Epithelial cell of prostate (primary cell): ENCODE results near the gene SEC22B.
"Not testable (repeated sequence)": the region's sequence is repeated elsewhere in the genome, so short reads cannot be mapped to it uniquely, and the experiment has no call there.

Experiments
- DNase-seq: peaks from one replicate; pipeline ENCODE4 v3.0.0-alpha.2; 2011; ENCODE audit warnings: low read depth, low spot score
- H3K27ac ChIP-seq: fragments of 450-650 bp; 2 replicates; pipeline ENCODE4 v1.5.1; 2017; ENCODE audit warnings: mild to moderate bottlenecking

Gene SEC22B

GRCh38 chr1:120176092-120176855 lies at the start of gene SEC22B:
Gene SEC22B, minus strand, starts transcription at chr1:120176520. Its CDS starts 139 bp downstream, at chr1:120176381.
- H3K27ac ChIP-seq: peak within 1 kb of the TSS; percentile 89
- peak; percentile 78 for DNase-seq

GRCh38 chr1:120217933-120218332 lies 41.6 kb upstream of the SEC22B start:
- DNase-seq: not testable (repeated sequence)

GRCh38 chr1:120217175-120217929 lies 41.0 kb upstream of the SEC22B start:
- DNase-seq, H3K27ac ChIP-seq: not testable (repeated sequence)

More at GRCh38 chr1:120217933-120218332, 41.6 kb upstream of the SEC22B start:
- H3K27ac ChIP-seq: not testable (repeated sequence)

- not testable (repeated sequence) for DNase-seq, H3K27ac ChIP-seq
These were observed 37.3 kb upstream of the SEC22B start for GRCh38 chr1:120213606-120214005.

GRCh38 chr1:120210754-120211153 lies 34.4 kb upstream of the SEC22B start:
- not testable (repeated sequence) for DNase-seq, H3K27ac ChIP-seq

GRCh38 chr1:120196863-120197775 lies 20.8 kb upstream of the SEC22B start:
- not testable (repeated sequence) for DNase-seq, H3K27ac ChIP-seq

- DNase-seq, H3K27ac ChIP-seq: not testable (repeated sequence)
These were observed 12.3 kb upstream of the SEC22B start for GRCh38 chr1:120188626-120189025.

GRCh38 chr1:120182176-120182707 lies 5.9 kb upstream of the SEC22B start:
- not testable (repeated sequence) for DNase-seq, H3K27ac ChIP-seq

GRCh38 chr1:120179811-120180690 lies 3.7 kb upstream of the SEC22B start:
- peak overlapping the region; percentile 21 for H3K27ac ChIP-seq

GRCh38 chr1:120178799-120179756 lies 2.8 kb upstream of the SEC22B start:
- peak overlapping the region; percentile 21 for H3K27ac ChIP-seq
- no peak for DNase-seq

More at GRCh38 chr1:120179811-120180690, 3.7 kb upstream of the SEC22B start:
- DNase-seq: not testable (repeated sequence)

GRCh38 chr1:120178058-120178457 lies 1.7 kb upstream of the SEC22B start:
- not testable (repeated sequence) for H3K27ac ChIP-seq

GRCh38 chr1:120175688-120176087 lies 632 bp downstream of the SEC22B start:
- not testable (repeated sequence) for DNase-seq
- peak overlapping the region; percentile 89 for H3K27ac ChIP-seq

More at GRCh38 chr1:120178058-120178457, 1.7 kb upstream of the SEC22B start:
- DNase-seq: not testable (repeated sequence)

GRCh38 chr1:120164761-120165160 lies 11.6 kb downstream of the SEC22B start:
- not testable (repeated sequence) for DNase-seq

GRCh38 chr1:120162015-120162414 lies 14.3 kb downstream of the SEC22B start:
- H3K27ac ChIP-seq: not testable (repeated sequence)

More at GRCh38 chr1:120164761-120165160, 11.6 kb downstream of the SEC22B start:
- not testable (repeated sequence) for H3K27ac ChIP-seq

GRCh38 chr1:120158495-120158894 lies 17.8 kb downstream of the SEC22B start:
- DNase-seq: not testable (repeated sequence)

More at GRCh38 chr1:120162015-120162414, 14.3 kb downstream of the SEC22B start:
- DNase-seq: not testable (repeated sequence)

GRCh38 chr1:120158086-120158485 lies 18.2 kb downstream of the SEC22B start:
- not testable (repeated sequence) for DNase-seq, H3K27ac ChIP-seq

More at GRCh38 chr1:120158495-120158894, 17.8 kb downstream of the SEC22B start:
- not testable (repeated sequence) for H3K27ac ChIP-seq

GRCh38 chr1:120150138-120150822 lies 26.0 kb downstream of the SEC22B start:
- not testable (repeated sequence) for DNase-seq, H3K27ac ChIP-seq
